ENCODE measurements around the gene USP22.

USP22 gene

GRCh38 chr17:20992416-20992815 is 50.4 kb downstream of the USP22 start:
- no peak overlapping the region for H3K27ac ChIP-seq (replicated peaks)
- H3K4me3 ChIP-seq (replicated peaks; ENCODE audit: insufficient read depth, low read length) = no peak overlapping the region
- no peak for TF ChIP-seq SPI1 (IDR thresholded peaks at IDR 0.05; ENCODE audit: borderline replicate concordance, low read depth)
- no peak for TF ChIP-seq CTCF (IDR thresholded peaks at IDR 0.05; ENCODE audit: insufficient read depth, low read length)
- TF ChIP-seq GABPA (IDR thresholded peaks at IDR 0.05; ENCODE audit: low read depth) = no peak
- no peak for TF ChIP-seq POLR2AphosphoS5 (IDR thresholded peaks at IDR 0.05; ENCODE audit: low read depth)
- TF ChIP-seq REST (IDR thresholded peaks at IDR 0.05; ENCODE audit: insufficient replicate concordance, low read depth) = no peak
- no peak for DNase-seq (ENCODE audit: low read depth in 1 of 2, low spot score in 1 of 2)
- H3K27me3 ChIP-seq (ENCODE audit: insufficient read depth, poor library complexity, severe bottlenecking) = no peaks in the 10 kb centered on the region

GRCh38 chr17:20991276-20992037 is 51.4 kb downstream of the USP22 start:
- Histone ChIP-seq H3K4me3 (replicated peaks; ENCODE audit: insufficient read depth, low read length) (no peak overlapping the region), H3K27me3 (ENCODE audit: insufficient read depth, poor library complexity, severe bottlenecking) (no peaks in the 10 kb centered on the region), H3K27ac (replicated peaks) (no peak overlapping the region)
- DNase-seq (ENCODE audit: low read depth in 1 of 2, low spot score in 1 of 2) = no peak
- TF ChIP-seq POLR2AphosphoS5 (IDR thresholded peaks at IDR 0.05; ENCODE audit: low read depth) (no peak), CTCF (IDR thresholded peaks at IDR 0.05; ENCODE audit: insufficient read depth, low read length) (no peak), SPI1 (IDR thresholded peaks at IDR 0.05; ENCODE audit: borderline replicate concordance, low read depth) (no peak), REST (IDR thresholded peaks at IDR 0.05; ENCODE audit: insufficient replicate concordance, low read depth) (no peak), GABPA (IDR thresholded peaks at IDR 0.05; ENCODE audit: low read depth) (no peak)

GRCh38 chr17:20989991-20990855 is 52.6 kb downstream of the USP22 start:
- no peaks in the 10 kb centered on the region for H3K27me3 ChIP-seq (ENCODE audit: insufficient read depth, poor library complexity, severe bottlenecking)
- no peak for DNase-seq (ENCODE audit: low read depth in 1 of 2, low spot score in 1 of 2)
- H3K27ac ChIP-seq (replicated peaks) = no peak overlapping the region
- TF ChIP-seq POLR2AphosphoS5 (IDR thresholded peaks at IDR 0.05; ENCODE audit: low read depth) = no peak
- no peak for TF ChIP-seq GABPA (IDR thresholded peaks at IDR 0.05; ENCODE audit: low read depth)
- no peak for TF ChIP-seq SPI1 (IDR thresholded peaks at IDR 0.05; ENCODE audit: borderline replicate concordance, low read depth)
- TF ChIP-seq CTCF (IDR thresholded peaks at IDR 0.05; ENCODE audit: insufficient read depth, low read length) = no peak
- no peak for TF ChIP-seq REST (IDR thresholded peaks at IDR 0.05; ENCODE audit: insufficient replicate concordance, low read depth)
- no peak overlapping the region for H3K4me3 ChIP-seq (replicated peaks; ENCODE audit: insufficient read depth, low read length)
